ENCODE measurements around the gene SLC16A3. TPM values are rescaled to one million over a fixed set of nuclear protein-coding genes. Genes with fewer than 3 reads are reported as not detected.
"Not testable (repeated sequence)": the region's sequence is repeated elsewhere in the genome, so short reads cannot be mapped to it uniquely, and the experiment has no call there.

SLC16A3 gene
- total RNA-seq, 4 donors from 2014 or later = 18.8 to 32.9 (median 21.7) TPM

- no peak overlapping the region for H3K4me3 ChIP-seq
- H3K4me1 ChIP-seq = no peaks in the 10 kb centered on the region
- H3K36me3 ChIP-seq = peaks cover 25 to 99% (median 47%) of the 10 kb centered on the region in 3 donors
- H3K27ac ChIP-seq = peak overlapping the region in 1 of 4 donors; percentile 16
- 54 to 65% methylated on average over 7 to 8 of the region's 10 CpGs for WGBS, 2 donors
- no peaks in the 10 kb centered on the region for H3K9me3 ChIP-seq
- intact Hi-C loops (cut with DNase I) = no loop called here
- H3K27me3 ChIP-seq = no peaks in the 10 kb centered on the region
- no peak for DNase-seq
- TF ChIP-seq POLR2A (IDR thresholded peaks at IDR 0.05) (no peak), CTCF (IDR thresholded peaks at IDR 0.05) (no peak)
These were observed 28.6 kb downstream of the SLC16A3 start for GRCh38 chr17:82257473-82257872.

- Histone ChIP-seq H3K9me3 (no peaks in the 10 kb centered on the region), H3K27me3 (no peaks in the 10 kb centered on the region), H3K27ac (no peak overlapping the region), H3K36me3 (peaks cover 14 to 99% (median 43%) of the 10 kb centered on the region in 3 donors), H3K4me3 (no peak overlapping the region), H3K4me1 (peaks cover 0 to 5% (median 0%) of the 10 kb centered on the region in 3 donors)
- no peak for TF ChIP-seq CTCF (IDR thresholded peaks at IDR 0.05)
- peak in 1 of 4 donors; percentile 8 for TF ChIP-seq POLR2A (IDR thresholded peaks at IDR 0.05)
- DNase-seq = no peak
- 71 to 73% methylated on average over 5 of the region's 5 CpGs for WGBS, 2 donors
- intact Hi-C loops (cut with DNase I) = no loop called here
These were observed 29.7 kb downstream of the SLC16A3 start for GRCh38 chr17:82258555-82258954.

GRCh38 chr17:82259972-82260961 is 31.4 kb downstream of the SLC16A3 start:
- DNase-seq; H3K27ac ChIP-seq; H3K4me3 ChIP-seq; H3K27me3 ChIP-seq; intact Hi-C loops (cut with DNase I); H3K9me3 ChIP-seq: not testable (repeated sequence)
- peaks cover 0 to 15% (median 0%) of the 10 kb centered on the region in 3 donors for H3K4me1 ChIP-seq
- WGBS, 2 donors = 85 to 86% methylated on average over 8 of the region's 8 CpGs
- peaks cover 23 to 99% (median 49%) of the 10 kb centered on the region in 3 donors for H3K36me3 ChIP-seq

GRCh38 chr17:82262344-82262743 is 33.5 kb downstream of the SLC16A3 start:
- no peaks in the 10 kb centered on the region for H3K27me3 ChIP-seq
- H3K4me3 ChIP-seq = no peak overlapping the region
- H3K9me3 ChIP-seq = no peaks in the 10 kb centered on the region
- TF ChIP-seq POLR2A (IDR thresholded peaks at IDR 0.05) (no peak), CTCF (IDR thresholded peaks at IDR 0.05) (no peak)
- intact Hi-C loops (cut with DNase I) = no loop called here
- H3K27ac ChIP-seq = peak overlapping the region in 3 of 4 donors; percentile 7 to 39 (median 12)
- H3K36me3 ChIP-seq = peaks cover 26 to 98% (median 49%) of the 10 kb centered on the region in 3 donors
- H3K4me1 ChIP-seq = peaks cover 4 to 32% (median 8%) of the 10 kb centered on the region in 3 donors
- WGBS, 2 donors = 63% methylated on average over 3 of the region's 4 CpGs; no CpG with 5 or more reads in 1 of the 2 donors
- DNase-seq = no peak

GRCh38 chr17:82263641-82264040 is 34.8 kb downstream of the SLC16A3 start:
- H3K27ac ChIP-seq = peak overlapping the region in 1 of 4 donors; percentile 37
- intact Hi-C loops (cut with DNase I) = no loop called here
- peaks cover 26 to 86% (median 49%) of the 10 kb centered on the region in 3 donors for H3K36me3 ChIP-seq
- no peak overlapping the region for H3K4me3 ChIP-seq
- peaks cover 14 to 45% (median 21%) of the 10 kb centered on the region in 3 donors for H3K4me1 ChIP-seq
- H3K27me3 ChIP-seq = no peaks in the 10 kb centered on the region
- TF ChIP-seq POLR2A (IDR thresholded peaks at IDR 0.05) = no peak
- no peak for TF ChIP-seq CTCF (IDR thresholded peaks at IDR 0.05)
- H3K9me3 ChIP-seq = no peaks in the 10 kb centered on the region
- no peak for DNase-seq
- 74 to 82% methylated on average over 9 of the region's 9 CpGs for WGBS, 2 donors

Data from esophagus squamous epithelium (tissue), 5 donors.